CD1c-positive myeloid dendritic cell (primary cell): ENCODE data around the gene CRADD.

Experiments
- DNase-seq: peaks from one replicate; pipeline ENCODE4 v3.0.0-alpha.2; 2016; ENCODE audit errors: extremely low spot score

The CRADD gene

DNA sequence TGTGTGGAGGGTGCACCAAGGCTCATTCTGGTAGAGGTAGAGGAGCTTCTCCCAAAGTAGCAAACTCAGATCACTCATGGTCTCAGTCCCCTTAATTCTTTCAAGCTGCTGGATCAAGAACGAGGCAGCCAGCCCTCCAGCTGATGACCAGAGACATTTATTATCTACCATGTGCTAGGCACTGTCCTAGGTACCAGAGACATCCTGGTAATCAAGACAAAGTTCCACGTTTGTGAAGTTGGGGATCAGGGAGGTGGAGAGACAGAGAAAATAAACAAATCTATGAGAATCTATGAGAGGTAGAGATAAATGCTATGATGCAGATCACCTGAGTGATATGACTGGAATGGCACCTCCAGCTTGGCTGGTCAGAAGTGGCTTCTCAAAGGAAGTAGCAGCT, 130.2 kb downstream of the CRADD start:
- DNase-seq: no peak

DNA sequence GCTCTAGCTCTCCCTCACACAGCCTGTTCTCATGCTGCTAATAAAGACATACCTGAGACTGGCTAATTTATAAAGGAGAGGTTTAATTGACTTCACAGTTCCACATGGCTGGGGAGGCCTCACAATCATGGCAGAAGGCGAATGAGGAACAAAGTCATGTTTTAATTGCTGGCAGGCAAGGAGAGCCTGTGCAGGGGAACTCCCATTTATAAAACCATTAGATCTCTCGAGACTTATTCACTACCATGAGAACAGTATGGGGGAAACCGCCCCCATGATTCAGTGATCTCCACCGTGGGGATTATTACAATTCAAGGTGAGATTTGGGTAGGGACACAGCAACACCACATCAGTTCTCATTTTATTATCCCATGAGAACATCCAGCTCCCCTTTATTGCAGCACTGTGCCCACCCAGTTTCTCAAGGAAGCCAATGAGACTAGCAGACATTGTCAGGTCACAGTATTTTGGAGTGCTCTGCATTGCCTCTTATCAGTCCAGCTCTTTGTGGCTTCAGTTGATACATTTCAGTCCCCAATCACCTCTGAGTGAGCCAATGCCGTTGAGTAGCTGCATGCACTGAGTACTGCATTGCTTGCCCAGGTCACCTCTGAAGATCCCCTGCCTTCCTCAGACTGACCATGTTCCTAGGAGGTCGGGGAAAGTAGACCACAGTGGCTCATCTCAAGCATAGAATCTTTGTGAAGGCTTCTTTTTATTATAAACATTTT, 131.2 kb downstream of the CRADD start:
- no peak for DNase-seq

DNA sequence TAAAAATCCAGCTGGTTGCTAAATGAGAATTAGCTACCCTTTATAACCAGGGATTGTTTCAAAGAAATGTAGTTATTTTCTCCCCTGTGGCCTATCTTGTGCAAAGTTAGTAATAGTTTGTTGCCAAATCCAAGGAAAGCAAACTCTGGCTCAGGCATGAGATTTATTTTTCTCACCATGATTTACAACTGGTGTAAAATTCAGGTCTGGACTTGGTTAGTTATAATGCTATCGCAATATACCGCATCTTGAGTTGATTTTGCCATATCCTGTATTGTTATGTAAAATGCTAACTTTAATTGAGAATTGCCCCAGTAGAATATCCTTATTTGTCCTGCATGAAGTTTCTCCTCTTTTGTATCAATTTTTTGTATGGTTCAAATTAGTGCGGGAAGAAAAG, 135.5 kb downstream of the CRADD start:
- no peak for DNase-seq

DNA sequence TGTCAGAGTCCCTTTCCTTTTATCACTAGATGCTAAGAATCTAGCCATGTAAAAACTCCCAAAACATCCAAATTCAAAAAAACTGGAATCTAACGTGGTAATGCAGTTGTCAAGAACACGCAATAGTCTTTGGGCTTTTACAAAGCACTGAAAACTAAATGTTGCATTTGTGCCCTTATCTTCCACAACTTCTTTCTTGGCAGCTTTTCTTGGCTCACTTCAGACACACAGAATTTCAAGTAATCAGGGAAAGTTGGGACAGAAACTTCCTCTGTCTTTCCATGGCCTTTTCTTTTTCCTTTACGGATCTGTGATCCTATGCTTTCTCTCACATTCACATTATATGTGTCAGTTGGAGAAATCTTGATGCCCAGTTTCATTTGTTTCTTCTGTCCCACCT, 136.0 kb downstream of the CRADD start:
- DNase-seq: no peak

DNA sequence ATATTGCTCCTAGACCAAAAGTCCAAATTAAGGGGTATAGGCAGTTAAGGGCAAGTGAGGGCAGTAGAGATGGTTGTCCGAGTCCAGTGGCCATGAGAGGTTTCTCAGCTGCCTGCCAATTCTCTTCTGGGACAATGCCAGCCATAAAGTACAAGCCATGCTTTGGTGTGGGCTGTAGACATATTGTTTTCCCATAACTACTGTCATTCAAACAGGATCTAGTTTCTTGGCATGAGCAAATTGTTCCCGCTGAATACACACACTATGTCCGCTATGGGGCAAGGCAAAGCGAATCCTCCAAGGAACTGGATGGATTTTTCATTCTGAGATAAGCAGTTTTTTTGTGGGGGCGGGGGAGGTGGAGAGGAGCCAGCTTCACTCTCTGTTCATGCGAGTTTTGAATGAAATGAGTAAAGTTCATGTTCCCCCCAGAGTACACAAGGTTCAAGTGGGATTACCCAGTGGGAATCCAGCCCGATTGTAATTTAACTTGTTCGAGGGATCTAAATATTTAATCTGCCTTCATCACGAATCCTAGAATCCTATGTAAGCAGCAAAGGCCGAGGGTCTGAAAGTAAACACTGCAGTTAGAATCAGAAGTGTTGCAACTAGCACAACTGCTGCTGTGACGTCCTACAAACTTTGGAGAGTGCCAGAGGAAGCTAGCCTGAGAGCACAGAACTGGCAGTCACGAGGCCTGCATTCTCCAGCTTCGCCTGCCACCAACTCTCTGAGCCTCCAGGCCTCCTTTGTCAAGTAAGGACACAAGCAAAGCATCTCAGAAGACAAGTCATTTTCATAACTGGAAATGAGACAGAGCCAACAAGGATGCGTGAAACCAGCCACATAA, 137.0 kb downstream of the CRADD start:
- no peak for DNase-seq

DNA sequence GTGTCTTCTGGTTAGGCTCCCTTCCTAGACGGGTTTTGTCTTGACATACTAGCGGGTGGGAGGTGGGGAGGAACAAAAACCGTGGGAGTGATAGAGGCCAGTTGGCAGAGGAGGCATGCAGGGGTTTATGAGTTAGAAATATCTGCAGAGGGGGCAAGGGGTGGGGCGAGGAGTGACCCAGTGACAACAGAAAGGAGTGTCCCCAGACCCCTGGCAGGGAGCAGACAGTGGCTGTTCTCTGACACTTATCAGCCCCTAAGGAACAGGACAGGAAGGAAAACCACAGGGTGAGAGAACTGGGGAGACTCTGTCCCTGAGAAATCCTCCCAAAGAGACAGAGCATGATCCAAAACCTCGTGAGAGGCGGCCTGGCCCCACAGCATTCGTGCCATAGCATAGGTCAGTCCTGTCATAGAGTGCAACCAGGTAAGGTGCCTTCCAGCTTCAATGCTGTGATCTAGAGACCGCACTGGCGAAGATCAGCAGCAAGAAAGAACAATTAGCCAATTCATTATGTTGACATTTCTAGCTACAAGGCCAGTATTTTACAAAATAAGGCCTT, 141.4 kb downstream of the CRADD start:
- no peak for DNase-seq

DNA sequence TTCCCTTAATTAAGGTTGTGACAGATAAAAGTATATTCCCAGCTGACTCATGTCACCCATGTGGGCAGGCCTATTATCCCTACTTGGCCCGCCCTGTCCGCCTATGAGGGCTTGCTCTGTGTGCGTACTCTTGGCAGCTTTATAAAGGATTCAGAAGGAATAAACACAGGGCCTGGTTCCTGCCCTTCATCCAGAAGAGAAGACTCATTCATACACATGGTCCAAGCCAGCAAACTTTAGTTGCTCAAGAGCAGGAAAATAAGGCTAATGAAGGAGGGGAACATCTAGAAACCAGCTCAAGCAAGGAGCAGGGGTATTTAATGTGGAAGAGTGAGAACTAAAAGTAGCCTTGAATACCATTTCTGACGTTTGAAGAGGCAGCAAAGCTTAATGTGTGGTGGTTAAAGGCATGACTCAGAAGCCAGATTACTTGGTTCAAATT, 141.9 kb downstream of the CRADD start:
- DNase-seq: no peak

DNA sequence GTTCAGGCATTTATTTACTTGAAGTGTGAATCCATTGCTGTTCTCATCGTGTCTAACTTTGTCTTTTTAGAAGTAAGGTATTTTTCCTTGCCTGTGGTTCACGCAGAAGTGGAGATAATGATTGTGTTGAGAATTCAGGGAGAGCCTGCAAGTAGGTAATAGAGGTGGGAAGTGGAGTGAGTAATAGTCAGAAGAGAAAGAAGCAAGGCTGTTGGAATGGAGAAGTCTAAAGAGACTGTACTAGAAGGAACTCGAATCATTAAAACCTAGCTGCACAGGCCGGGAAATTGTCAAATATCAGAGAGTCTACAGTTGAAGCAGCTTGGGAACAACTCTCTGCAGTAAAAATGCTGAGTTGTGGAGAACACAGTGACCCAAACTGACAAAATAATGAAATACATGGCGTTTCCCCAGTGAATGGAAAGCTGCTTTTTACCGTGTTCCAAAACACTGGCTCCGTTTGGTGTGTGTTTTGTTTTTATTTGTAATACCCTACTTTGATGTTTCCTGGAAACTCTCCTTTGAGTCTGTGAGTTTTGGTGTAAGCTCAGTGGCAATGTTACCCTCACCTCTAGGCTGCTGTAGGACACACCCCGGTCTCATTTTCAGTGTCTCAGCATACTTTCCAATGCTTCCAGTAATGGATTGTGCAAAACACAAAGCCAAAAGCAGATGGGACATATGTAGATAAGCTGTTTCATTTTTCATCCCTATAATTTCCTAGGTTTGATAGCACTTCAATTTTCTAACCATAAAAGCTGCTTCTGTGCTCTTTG, 146.6 kb downstream of the CRADD start:
- no peak for DNase-seq

DNA sequence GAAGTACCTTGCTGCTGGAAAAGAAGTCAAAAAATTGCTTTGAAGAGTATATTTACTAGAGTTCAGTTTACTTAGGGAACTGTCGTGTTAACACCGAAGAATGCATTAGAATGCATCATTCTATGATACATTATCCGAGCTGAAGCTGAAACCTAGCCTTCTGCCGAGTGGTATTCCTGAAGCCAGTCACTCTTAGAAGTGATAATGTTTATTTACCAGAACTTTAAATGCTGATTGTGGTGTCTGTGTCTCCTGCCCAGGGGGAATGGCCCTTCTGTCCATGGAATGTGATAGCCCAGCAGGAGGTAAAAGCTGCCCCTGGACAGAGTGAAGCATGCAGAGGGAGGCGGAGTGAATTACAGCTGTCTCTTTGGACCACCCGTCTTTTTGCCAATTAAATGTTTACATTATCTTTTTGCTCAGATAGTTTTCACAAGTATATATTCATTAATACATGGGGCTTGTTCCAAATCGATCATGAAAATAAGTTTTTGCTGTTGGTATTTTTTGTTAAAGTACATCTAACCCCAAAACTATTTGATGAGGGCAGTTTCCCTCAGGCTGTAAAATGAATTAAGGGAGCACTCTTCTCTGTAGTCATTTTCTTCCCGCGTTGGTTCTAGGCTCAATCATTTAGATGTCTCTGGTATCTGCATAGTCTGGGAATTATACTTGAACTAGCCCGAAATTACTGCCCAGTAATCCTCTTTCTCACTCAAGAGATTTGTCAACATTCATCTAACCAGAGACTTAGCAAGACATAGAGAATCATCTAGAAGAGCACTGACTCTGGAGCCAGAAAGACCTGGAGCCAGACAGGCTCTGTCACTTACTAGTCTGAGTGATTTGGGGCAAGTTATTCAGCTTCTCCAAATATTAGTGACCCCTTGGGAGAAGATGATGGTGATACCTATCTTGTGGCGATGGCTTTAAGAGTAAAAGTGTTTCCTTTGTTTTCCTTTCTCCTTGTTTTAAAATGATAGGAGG, 147.6 kb downstream of the CRADD start:
- no peak for DNase-seq

DNA sequence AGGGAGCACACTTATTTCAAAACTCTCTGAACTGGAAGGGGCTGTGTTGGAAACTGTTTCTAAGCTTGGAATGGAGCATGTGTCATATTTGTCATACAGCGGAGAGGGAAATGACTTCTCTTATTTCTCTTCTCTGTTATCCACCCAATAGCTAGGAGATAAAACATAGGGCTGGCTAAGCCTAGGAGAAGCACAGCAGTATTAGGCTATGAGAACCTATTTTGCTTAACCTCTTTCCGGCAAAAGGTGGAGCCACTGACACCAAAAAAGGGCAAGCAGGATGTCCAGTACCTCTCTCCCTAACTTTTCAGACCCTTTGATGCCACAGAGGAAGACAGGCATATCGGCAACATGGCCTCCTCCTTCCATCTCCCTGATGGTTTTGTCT, 148.3 kb downstream of the CRADD start:
- no peak for DNase-seq

DNA sequence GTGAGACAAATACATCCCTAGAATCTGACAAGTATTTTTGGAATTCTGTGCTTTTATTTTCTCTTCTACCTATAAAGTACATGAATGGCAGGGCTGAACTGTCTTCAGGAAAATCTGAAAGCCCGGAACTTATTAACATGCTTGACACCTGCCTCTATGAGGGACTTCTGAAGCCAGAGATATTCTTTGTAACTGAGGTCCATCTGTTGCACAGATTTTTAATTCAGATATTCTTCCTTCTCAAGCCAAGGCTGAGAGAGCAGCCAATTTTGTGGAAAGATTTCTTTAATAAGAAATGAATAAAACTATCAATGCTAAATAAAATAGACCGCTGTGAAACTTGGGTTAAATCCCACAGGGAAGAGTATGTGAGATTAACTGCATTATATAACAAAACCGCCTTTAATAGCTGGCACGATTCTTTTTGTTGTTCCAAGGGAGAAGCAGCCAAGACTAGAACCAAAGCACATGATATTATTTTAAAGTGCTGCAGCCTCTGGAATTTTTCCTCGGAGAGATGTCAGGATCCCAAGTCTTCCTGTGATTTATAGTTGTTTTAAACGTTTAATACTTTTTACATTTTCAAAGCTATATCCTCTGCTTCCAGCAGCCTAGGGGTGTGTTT, 148.9 kb downstream of the CRADD start:
- DNase-seq: no peak

DNA sequence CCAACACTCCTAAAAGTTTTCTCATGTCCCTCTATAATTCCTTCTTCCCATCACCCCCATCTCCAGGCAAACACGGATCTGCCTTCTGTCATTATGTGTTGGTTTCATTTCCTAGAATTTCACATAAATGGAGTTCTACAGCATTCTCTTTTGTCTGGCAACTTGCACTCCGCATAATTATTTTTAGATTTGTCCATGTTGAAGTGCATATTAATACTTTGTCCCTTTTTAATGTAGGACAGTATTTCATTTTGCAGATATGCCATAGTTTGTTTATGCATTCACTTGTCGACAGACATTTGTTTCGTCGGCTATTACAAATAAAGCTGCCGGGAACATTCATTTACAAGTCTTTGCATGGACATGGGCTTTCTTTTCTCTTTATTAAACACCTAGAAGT, 150.0 kb downstream of the CRADD start:
- no peak for DNase-seq

DNA sequence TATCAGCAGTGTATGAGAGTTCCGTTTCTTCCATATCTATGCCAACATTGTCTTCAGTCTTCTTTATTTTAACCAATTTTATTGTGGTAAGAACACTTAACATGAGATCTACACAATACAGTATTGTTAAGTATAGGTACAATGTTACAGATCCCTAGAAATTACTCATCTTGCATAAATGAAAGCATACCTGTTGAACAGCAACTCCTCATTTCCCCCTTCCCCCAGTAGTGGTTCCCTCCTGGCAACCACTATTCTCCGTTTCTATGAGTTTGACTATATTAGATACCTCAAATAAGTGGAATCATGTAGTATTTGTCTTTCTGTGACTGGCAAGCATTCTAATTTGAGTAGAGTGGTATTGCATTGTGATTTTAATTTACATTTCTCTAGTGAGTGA, 150.5 kb downstream of the CRADD start:
- DNase-seq: no peak

DNA sequence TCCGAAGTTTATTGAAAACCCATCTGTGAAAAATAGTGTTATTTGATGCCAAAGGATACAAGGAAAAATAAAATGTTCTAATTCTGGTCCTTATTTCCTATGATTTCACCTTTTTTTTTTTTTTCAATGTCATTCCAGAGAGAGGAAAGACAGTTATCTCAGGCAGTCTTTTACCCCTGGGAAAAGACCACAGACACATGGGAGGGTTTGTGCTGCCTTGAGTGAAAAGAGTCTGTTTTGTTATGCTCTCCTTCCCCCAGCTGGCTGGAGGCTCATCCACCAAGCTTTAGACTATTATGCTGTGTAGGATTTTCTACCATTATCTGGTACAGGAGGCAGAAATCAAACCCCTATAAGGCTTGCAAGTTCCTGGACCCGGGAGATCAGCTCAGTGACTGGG, 151.8 kb downstream of the CRADD start:
- DNase-seq: no peak

DNA sequence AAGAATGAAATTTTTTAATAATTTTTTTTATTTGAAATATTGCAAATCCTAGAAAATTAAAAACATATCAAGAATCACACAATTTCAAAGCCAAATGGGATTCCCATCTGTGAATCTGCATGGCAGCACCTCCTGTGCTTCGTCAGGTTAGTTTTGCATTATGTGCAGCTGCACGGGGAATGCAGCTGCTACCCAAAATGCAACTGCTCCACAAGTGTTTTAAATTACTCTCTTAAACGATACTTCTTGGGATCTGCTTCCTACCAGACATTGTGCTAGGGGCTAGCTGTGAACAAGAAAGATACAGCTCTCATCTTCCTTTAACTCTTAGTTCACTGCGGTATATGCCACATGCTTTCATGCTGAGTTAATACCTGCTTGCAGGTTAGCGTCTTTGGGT, 154.2 kb downstream of the CRADD start:
- DNase-seq: no peak

DNA sequence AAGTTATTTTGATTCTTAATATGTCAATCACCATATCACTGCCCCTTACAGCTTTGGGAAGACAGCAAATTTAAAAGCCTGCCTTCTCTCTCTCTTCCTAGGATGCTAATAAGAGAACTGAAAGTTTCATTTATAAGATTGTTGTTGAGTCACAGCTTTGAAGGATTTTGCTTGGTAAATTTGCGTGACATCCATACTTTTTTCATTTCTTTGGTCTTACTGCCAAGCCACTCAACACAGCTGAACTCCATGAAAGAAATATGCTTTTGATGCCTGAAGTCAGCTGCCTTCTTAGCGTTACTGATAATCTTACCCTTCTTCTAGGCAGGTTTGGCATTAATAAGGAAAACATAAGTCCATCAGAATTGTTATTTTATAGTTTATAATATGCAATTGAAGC, 155.0 kb downstream of the CRADD start:
- no peak for DNase-seq

DNA sequence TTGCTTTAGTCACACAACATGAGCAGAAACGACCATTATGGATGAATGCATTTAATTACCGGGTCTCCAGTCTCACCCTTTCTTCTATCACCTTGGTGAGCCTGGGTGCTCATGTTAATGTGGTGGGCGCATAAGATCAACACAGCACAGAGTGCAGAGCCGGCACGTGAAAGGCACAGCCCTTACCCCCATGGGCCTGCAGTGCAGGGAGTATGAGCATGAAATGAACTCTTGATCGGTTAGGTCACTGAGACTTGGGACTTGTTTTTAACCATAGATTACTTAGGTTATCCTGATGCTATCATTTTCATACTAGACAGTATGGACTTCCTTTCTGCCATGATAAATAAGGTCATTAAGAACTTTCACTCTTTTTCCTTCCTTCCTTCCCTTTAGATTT, 156.8 kb downstream of the CRADD start:
- no peak for DNase-seq

DNA sequence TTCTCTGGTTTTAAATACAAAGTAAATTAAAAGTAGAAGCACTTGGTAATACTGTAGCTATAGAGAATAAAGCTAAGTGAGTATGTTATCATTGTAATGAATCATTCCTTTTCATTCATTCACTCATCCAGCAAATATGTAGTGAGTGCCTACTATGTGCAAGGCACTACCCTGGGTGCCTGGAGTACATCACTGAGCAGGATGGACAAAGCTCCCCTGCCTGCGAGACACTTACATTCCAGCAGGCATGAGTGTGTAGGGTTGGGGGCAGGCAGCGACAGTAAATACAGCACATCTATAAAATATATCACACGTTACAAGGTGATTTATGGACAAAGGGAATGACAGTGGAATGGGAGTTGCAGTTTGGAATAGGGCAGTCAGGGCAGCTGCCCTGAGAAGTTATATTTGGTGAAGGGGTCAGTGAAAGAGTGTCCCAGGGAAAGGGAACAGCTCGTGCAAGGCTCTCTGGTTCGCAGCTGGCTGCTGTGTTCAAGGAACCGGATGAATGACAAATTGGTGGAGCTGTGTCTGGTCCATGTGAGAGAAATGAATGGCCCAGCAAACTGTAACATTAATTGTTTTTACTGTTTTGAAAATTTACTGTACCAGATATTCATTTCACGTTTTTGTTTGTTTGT, 159.6 kb downstream of the CRADD start:
- no peak for DNase-seq

DNA sequence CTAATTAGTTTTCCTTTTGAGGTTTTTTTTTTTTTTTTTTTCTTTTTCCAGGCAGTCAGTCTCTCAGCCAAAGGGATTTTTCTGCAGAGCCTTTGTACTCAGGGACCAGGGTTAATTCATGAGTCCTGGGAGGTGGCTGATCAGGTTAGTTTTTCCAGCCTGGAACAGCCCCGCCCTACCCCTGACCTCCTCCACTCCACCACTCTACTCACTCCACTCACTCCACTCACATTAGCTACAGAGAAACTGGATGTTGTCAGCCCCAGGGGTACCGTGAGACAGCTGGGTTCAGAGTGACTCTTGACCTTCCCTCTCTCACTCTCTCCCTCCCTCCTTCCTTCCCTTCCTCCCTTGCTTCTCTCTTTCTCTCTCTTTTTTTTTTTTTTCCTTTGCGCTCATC, 161.0 kb downstream of the CRADD start:
- no peak for DNase-seq

DNA sequence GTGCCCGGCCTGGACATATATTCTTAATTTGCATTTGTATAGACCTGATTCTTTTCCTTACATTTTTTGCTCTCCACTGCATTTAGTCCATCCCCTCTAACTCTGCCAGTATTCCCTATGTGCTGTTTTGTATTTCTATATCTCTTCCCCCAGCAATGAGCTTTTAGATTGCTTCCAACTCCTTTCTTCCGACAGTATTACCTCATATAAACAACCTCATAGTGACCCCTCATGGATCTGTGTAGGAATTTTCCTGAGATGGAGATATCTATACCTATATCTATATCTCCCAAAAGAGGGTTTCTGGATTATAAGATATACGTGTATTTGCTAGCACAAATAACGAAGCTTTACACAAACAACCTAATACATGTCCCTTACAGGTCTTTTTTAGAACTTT, 161.9 kb downstream of the CRADD start:
- no peak for DNase-seq
